ENCODE measurements around the gene RAD23A. TPM values are rescaled to one million over a fixed set of nuclear protein-coding genes. Genes with fewer than 3 reads are reported as not detected.

RAD23A gene
- total and polyA plus RNA-seq, 9 of the 15 experiments (the other 6 are each of a cell fraction or from before 2014, with no cell fraction given), result 9.5 to 181 (median 101) TPM

- TF ChIP-seq MYC (IDR thresholded peaks at IDR 0.05; ENCODE audit: low read depth, low read length), result peak; percentile 53
- TF ChIP-seq MYC (CRISPR knock-in tag; IDR thresholded peaks at IDR 0.05; ENCODE audit: borderline replicate concordance, low read depth), result no peak
- peak; percentile 93 for TF ChIP-seq ZNF197 (CRISPR knock-in tag; IDR thresholded peaks at IDR 0.05; ENCODE audit: low read depth)
- TF ChIP-seq, protein P1, sequence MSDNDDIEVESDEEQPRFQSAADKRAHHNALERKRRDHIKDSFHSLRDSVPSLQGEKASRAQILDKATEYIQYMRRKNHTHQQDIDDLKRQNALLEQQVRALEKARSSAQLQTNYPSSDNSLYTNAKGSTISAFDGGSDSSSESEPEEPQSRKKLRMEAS (CRISPR knock-in tag; IDR thresholded peaks at IDR 0.05), result peak; percentile 12; the same call in 1 of the 2 replicates
- TF ChIP-seq FOXA3 (CRISPR knock-in tag; conservative IDR thresholded peaks at IDR 0.05 in 1 of 2, IDR thresholded peaks at IDR 0.05 in 1 of 2), result no peak
- peak; percentile 76; the same call in 1 of the 2 replicates for TF ChIP-seq ERF (CRISPR knock-in tag; IDR thresholded peaks at IDR 0.05)
- peak; percentile 13; the same call in 1 of the 2 replicates for TF ChIP-seq ZBTB43 (CRISPR knock-in tag; IDR thresholded peaks at IDR 0.05)
- peak in 1 of 2 experiments; percentile 53; a peak in 1 of 4 replicates for TF ChIP-seq NONO (IDR thresholded peaks at IDR 0.05; ENCODE audit: low read depth in 2 of 2, low read length in 1 of 2)
- TF ChIP-seq ZNF766 (CRISPR knock-in tag; conservative IDR thresholded peaks at IDR 0.05), result peak; percentile 96
- TF ChIP-seq ZNF639 (CRISPR knock-in tag; conservative IDR thresholded peaks at IDR 0.05 in 1 of 2, IDR thresholded peaks at IDR 0.05 in 1 of 2), result peak in 1 of 2 experiments; percentile 73; a peak in 2 of 4 replicates
- TF ChIP-seq, protein P2, sequence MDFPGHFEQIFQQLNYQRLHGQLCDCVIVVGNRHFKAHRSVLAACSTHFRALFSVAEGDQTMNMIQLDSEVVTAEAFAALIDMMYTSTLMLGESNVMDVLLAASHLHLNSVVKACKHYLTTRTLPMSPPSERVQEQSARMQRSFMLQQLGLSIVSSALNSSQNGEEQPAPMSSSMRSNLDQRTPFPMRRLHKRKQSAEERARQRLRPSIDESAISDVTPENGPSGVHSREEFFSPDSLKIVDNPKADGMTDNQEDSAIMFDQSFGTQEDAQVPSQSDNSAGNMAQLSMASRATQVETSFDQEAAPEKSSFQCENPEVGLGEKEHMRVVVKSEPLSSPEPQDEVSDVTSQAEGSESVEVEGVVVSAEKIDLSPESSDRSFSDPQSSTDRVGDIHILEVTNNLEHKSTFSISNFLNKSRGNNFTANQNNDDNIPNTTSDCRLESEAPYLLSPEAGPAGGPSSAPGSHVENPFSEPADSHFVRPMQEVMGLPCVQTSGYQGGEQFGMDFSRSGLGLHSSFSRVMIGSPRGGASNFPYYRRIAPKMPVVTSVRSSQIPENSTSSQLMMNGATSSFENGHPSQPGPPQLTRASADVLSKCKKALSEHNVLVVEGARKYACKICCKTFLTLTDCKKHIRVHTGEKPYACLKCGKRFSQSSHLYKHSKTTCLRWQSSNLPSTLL (IDR thresholded peaks at IDR 0.05), result no peak
- TF ChIP-seq BHLHE40 (IDR thresholded peaks at IDR 0.05; ENCODE audit: low read length), result peak; percentile 85
- no peak for TF ChIP-seq TAF1 (IDR thresholded peaks at IDR 0.05; ENCODE audit: control insufficient read depth, extremely low read depth, insufficient read depth, low read length, severe bottlenecking)
- peak; percentile 75 for TF ChIP-seq E2F8 (IDR thresholded peaks at IDR 0.05; ENCODE audit: low read depth, partially characterized antibody)
- TF ChIP-seq ZBTB34 (CRISPR knock-in tag; IDR thresholded peaks at IDR 0.05), result no peak
- peak; percentile 32; the same call in 1 of the 2 replicates for TF ChIP-seq NFIC (IDR thresholded peaks at IDR 0.05)
- TF ChIP-seq PHB (CRISPR knock-in tag; IDR thresholded peaks at IDR 0.05), result no peak
Measured at GRCh38 chr19:12983542-12984142, 38.0 kb downstream of the RAD23A start (continued).

All from K562 (cell line).